HepG2 (cell line): ENCODE measurements around the gene NTRK2. TPM values are rescaled to one million over a fixed set of nuclear protein-coding genes. Genes with fewer than 3 reads are reported as not detected.

Experiments
- ATAC-seq: fragments of 200-7000 bp; cut with Tn5 transposase; 3 replicates; pipeline ENCODE4 v1.9.1; 2020; ENCODE audit warnings: mild to moderate bottlenecking, moderate library complexity
- BruUV-seq: library from RNA; stranded (reverse); fragments of 400-500 nt; replicated peaks from 2 replicates; lab custom pipeline; 2021; lab: Mats Ljungman, UMichigan
- CTCF ChIA-PET: fragments of 300-600 bp; formaldehyde crosslinking; extraction: SDS; loops from one replicate; lab custom pipeline; 2021; ENCODE audit warnings: low total read pairs, inconsistent platforms, low intra/inter-chr PET ratio; lab: Yijun Ruan, JAX
- POLR2A ChIA-PET: fragments of 350-600 bp; sonication (Branson Sonifier 250); formaldehyde crosslinking; loops from one replicate; lab custom pipeline; 2020; ENCODE audit warnings: antibody characterized with exemption, inconsistent platforms; lab: Yijun Ruan, JAX
- DNase-seq: peaks from one replicate; pipeline ENCODE4 v3.0.0-alpha.2; 2015; ENCODE audit warnings: low spot score
- FAIRE-seq: peaks from 3 replicates; lab custom pipeline; 2011; peaks lifted over from hg19 to GRCh38; lab: Jason Lieb, UNC
- H2AFZ ChIP-seq: one replicate; pipeline ENCODE4 v1.6.1; 2011; ENCODE audit warnings: low read length, inconsistent platforms
- H3K27ac ChIP-seq: fragments of 300-600 bp; 3 replicates; pipeline ENCODE4 v1.8.0; 2011; ENCODE audit warnings: mixed run types, mild to moderate bottlenecking, mixed read lengths, low read length, inconsistent platforms; ENCODE audit not compliant: insufficient read depth; ENCODE audit errors: extremely low read length
- H3K27me3 ChIP-seq, 2 experiments: fragments of 200-600 bp in 1 of 2; 2 replicates in 1 of 2; 3 replicates in 1 of 2; pipeline versions ENCODE4 v1.6.0 to v1.8.0; 2011; ENCODE audit warnings: low read length in 2 of 2, mild to moderate bottlenecking in 2 of 2, moderate library complexity in 2 of 2, inconsistent platforms in 1 of 2; ENCODE audit not compliant: insufficient read depth in 2 of 2, control insufficient read depth in 1 of 2
- H3K36me3 ChIP-seq, 2 experiments: fragments of 200-600 bp in 1 of 2; replicated peaks in 1 of 2; 2 replicates in 1 of 2; 3 replicates in 1 of 2; pipeline versions ENCODE4 v1.5.1 to v1.8.0; 2011; ENCODE audit warnings: low read length in 2 of 2, inconsistent platforms in 1 of 2; ENCODE audit not compliant: insufficient read depth in 2 of 2, control insufficient read depth in 1 of 2
- H3K4me1 ChIP-seq: 2 replicates; pipeline ENCODE4 v1.5.1; 2012; ENCODE audit warnings: low read length, inconsistent platforms; ENCODE audit not compliant: insufficient read depth
- H3K4me2 ChIP-seq: 2 replicates; pipeline ENCODE4 v1.6.0; 2011; ENCODE audit warnings: low read depth, low read length, inconsistent platforms
- H3K4me3 ChIP-seq, 3 experiments: fragments of 200-600 bp in 1 of 3; sonication (generic), shearing (Covaris generic) in 1 of 3; replicated peaks in 1 of 3; 2 replicates each; pipeline ENCODE4 v1.5.1; 2011 to 2016; ENCODE audit warnings: low read length in 3 of 3, inconsistent platforms in 2 of 3, low read depth in 2 of 3, mild to moderate bottlenecking in 2 of 3, control low read depth in 1 of 3, mixed read lengths in 1 of 3; ENCODE audit not compliant: insufficient read depth in 1 of 3
- H3K79me2 ChIP-seq: one replicate; pipeline ENCODE4 v1.6.1; 2011; ENCODE audit warnings: low read length, inconsistent platforms; ENCODE audit not compliant: insufficient read depth
- H3K9ac ChIP-seq: 2 replicates; pipeline ENCODE4 v1.6.0; 2011; ENCODE audit warnings: mild to moderate bottlenecking, low read depth, low read length, inconsistent platforms; ENCODE audit not compliant: insufficient read depth
- H3K9me3 ChIP-seq: 2 replicates; pipeline ENCODE4 v1.5.1; 2012; ENCODE audit warnings: mild to moderate bottlenecking, low read length
- H4K20me1 ChIP-seq: 2 replicates; pipeline ENCODE4 v1.6.0; 2011; ENCODE audit warnings: inconsistent platforms, mild to moderate bottlenecking, low read length, moderate library complexity; ENCODE audit not compliant: insufficient read depth
- ATM ChIP-seq: fragments of 450-650 bp; IDR thresholded peaks from 2 replicates; pipeline ENCODE4 v1.7.1; 2017; ENCODE audit warnings: mild to moderate bottlenecking, borderline replicate concordance
- DMTF1 ChIP-seq: sonication (generic); formaldehyde crosslinking; IDR thresholded peaks from 2 replicates; pipeline ENCODE4 v1.4.0; 2020; ENCODE audit warnings: mild to moderate bottlenecking, missing genetic modification reagents
- JDP2 ChIP-seq: sonication (generic); formaldehyde crosslinking; IDR thresholded peaks from 2 replicates; pipeline ENCODE4 v1.8.1; 2022; ENCODE audit warnings: missing genetic modification reagents, borderline replicate concordance
- KLF15 ChIP-seq: sonication (generic); formaldehyde crosslinking; IDR thresholded peaks from 2 replicates; pipeline ENCODE4 v1.8.1; 2023; ENCODE audit warnings: borderline replicate concordance, mild to moderate bottlenecking, inconsistent platforms, missing genetic modification reagents, mixed read lengths
- KMT2B ChIP-seq: IDR thresholded peaks from 2 replicates; pipeline ENCODE4 v1.6.1; 2016; ENCODE audit warnings: missing genetic modification reagents, missing compliant biosample characterization
- MATR3 ChIP-seq: sonication (generic); formaldehyde crosslinking; IDR thresholded peaks from 2 replicates; pipeline ENCODE4 v1.4.0; 2020; ENCODE audit warnings: missing genetic modification reagents
- NCOR1 ChIP-seq: fragments of 200-600 bp; sonication (generic); IDR thresholded peaks from 2 replicates; pipeline ENCODE4 v1.7.0; 2017; ENCODE audit warnings: antibody characterized with exemption, low read length, borderline replicate concordance
- NFYB ChIP-seq: sonication (generic); formaldehyde crosslinking; IDR thresholded peaks from 2 replicates; pipeline ENCODE4 v1.4.0; 2020; ENCODE audit warnings: missing genetic modification reagents
- PHF5A ChIP-seq: IDR thresholded peaks from one replicate; pipeline ENCODE4 v1.6.1; 2018; ENCODE audit warnings: low read depth, missing genetic modification reagents; ENCODE audit not compliant: unreplicated experiment
- POLR2AphosphoS5 ChIP-seq: IDR thresholded peaks from 2 replicates; pipeline ENCODE4 v1.6.1; 2012; ENCODE audit warnings: low read depth, low read length
- SRF ChIP-seq: IDR thresholded peaks from 2 replicates; pipeline ENCODE4 v1.6.1; 2011; ENCODE audit warnings: mild to moderate bottlenecking, low read depth, low read length, moderate library complexity
- TBX2 ChIP-seq: sonication (generic); formaldehyde crosslinking; IDR thresholded peaks from 2 replicates; pipeline ENCODE4 v1.5.0; 2020; ENCODE audit warnings: missing genetic modification reagents, mild to moderate bottlenecking, borderline replicate concordance
- ZBTB4 ChIP-seq: sonication (generic); formaldehyde crosslinking; IDR thresholded peaks from 2 replicates; pipeline ENCODE4 v1.4.0; 2020; ENCODE audit warnings: missing genetic modification reagents, mild to moderate bottlenecking, borderline replicate concordance
- ZMAT3 ChIP-seq: sonication (generic); formaldehyde crosslinking; conservative IDR thresholded peaks from 2 replicates; pipeline ENCODE4 v1.7.0; 2021; ENCODE audit warnings: missing genetic modification reagents
- ZNF326 ChIP-seq: sonication (generic); formaldehyde crosslinking; IDR thresholded peaks from 2 replicates; pipeline ENCODE4 v1.4.0; 2020; ENCODE audit warnings: missing genetic modification reagents, borderline replicate concordance
- ZNF691 ChIP-seq: sonication (generic); formaldehyde crosslinking; IDR thresholded peaks from 2 replicates; pipeline ENCODE4 v1.4.0; 2020; ENCODE audit warnings: missing genetic modification reagents, low read depth, mild to moderate bottlenecking, borderline replicate concordance
- ZNF703 ChIP-seq: sonication (generic); formaldehyde crosslinking; IDR thresholded peaks from 2 replicates; pipeline ENCODE4 v1.5.1; 2020; ENCODE audit warnings: missing genetic modification reagents, mild to moderate bottlenecking, moderate library complexity, borderline replicate concordance
- ZSCAN12 ChIP-seq: sonication (generic); formaldehyde crosslinking; IDR thresholded peaks from 2 replicates; pipeline ENCODE4 v1.9.0; 2021; ENCODE audit warnings: mild to moderate bottlenecking, missing genetic modification reagents
- WGBS: methylation state at CpG from one replicate; pipeline ENCODE4 v1.1.6; 2017; ENCODE audit warnings: low lambda C conversion rate; 5-methylcytosine and 5-hydroxymethylcytosine counted together
- in situ Hi-C: cut with HindIII; loops from 2 replicates; pipeline ENCODE4 v1.10.0; 2017; ENCODE audit warnings: low pct_unique_long_range_greater_than_20kb; ENCODE audit not compliant: extremely low pct_ligation_motif_present
- intact Hi-C: fragments of 100-400 bp; cut with micrococcal nuclease; formaldehyde crosslinking; loops from one replicate; pipeline ENCODE4 v1.10.0; 2022; ENCODE audit not compliant: unreplicated experiment
- polyA plus RNA-seq, 8 experiments: library from polyadenylated mRNA; depleted of rRNA in 3 of 8; stranded (reverse) in 7 of 8; unstranded in 1 of 8; fragments of >200 nt; fragmentation: Illumina TruSeq in 4 of 8; extraction: Trizol in 4 of 8; gene quantifications; 2 replicates each; pipeline versions ENCODE4 v1.2.1 to v1.2.3, GENCODE V29; 2011 to 2016; ENCODE audit warnings: low read depth in 4 of 8, missing spikeins in 1 of 8, mixed read lengths in 1 of 8; ENCODE audit not compliant: insufficient read depth in 1 of 8
- total RNA-seq, 5 experiments: library from RNA; depleted of rRNA; stranded (reverse); fragments of >200 nt; fragmentation: Illumina TruSeq; extraction: Trizol; gene quantifications; 2 replicates each; pipeline ENCODE4 v1.2.3, GENCODE V29; 2016; ENCODE audit warnings: low read depth in 1 of 5

Gene NTRK2
- total and polyA plus RNA-seq, 2 of the 13 experiments (the other 11 are each of a cell fraction or from before 2014, with no cell fraction given) = not detected

GRCh38 chr9:84862308-84862707 lies 192.8 kb downstream of the NTRK2 start (continued):
- TF ChIP-seq DMTF1 (CRISPR knock-in tag) = no peak

- POLR2A ChIA-PET = no interaction called here
- H3K27me3 ChIP-seq = 0 out of 5 replicates have a peak, but pooled peaks cover 0 to 6% of the 10 kb centered on the region in 2 experiments
- H3K27ac ChIP-seq = no peak overlapping the region
- 0% methylated on average over 2 of the region's 2 CpGs for WGBS
- no peaks in the 10 kb centered on the region for H3K36me3 ChIP-seq
- no peaks in the 10 kb centered on the region for H4K20me1 ChIP-seq
- H3K4me3 ChIP-seq = no peak overlapping the region
- H3K4me1 ChIP-seq = no peaks in the 10 kb centered on the region
- BruUV-seq = no TSS peak
- no peak for ATAC-seq
- H3K4me2 ChIP-seq = no peak overlapping the region
- no peaks in the 10 kb centered on the region for H3K9me3 ChIP-seq
- FAIRE-seq = no peak
- in situ Hi-C loops = no loop called here
- CTCF ChIA-PET = no interaction called here
- no peak for DNase-seq
- intact Hi-C loops = no loop called here
- no peak overlapping the region for H2AFZ ChIP-seq
- H3K79me2 ChIP-seq = no peaks in the 10 kb centered on the region
- H3K9ac ChIP-seq = no peak overlapping the region
- TF ChIP-seq ZSCAN12 (CRISPR knock-in tag) = no peak
- TF ChIP-seq ZNF703 (CRISPR knock-in tag) = no peak
- TF ChIP-seq KMT2B (CRISPR knock-in tag) = no peak
- TF ChIP-seq ZMAT3 (CRISPR knock-in tag) = no peak
- no peak for TF ChIP-seq PHF5A (CRISPR knock-in tag)
- TF ChIP-seq POLR2AphosphoS5 = no peak
- TF ChIP-seq NCOR1 = no peak
- no peak for TF ChIP-seq ZNF326 (CRISPR knock-in tag)
- TF ChIP-seq JDP2 (CRISPR knock-in tag) = no peak
- no peak for TF ChIP-seq TBX2 (CRISPR knock-in tag)
- TF ChIP-seq KLF15 (CRISPR knock-in tag) = no peak
- no peak for TF ChIP-seq MATR3 (CRISPR knock-in tag)
- TF ChIP-seq ZNF691 (CRISPR knock-in tag) = no peak
- no peak for TF ChIP-seq NFYB (CRISPR knock-in tag)
- TF ChIP-seq ATM = no peak
- TF ChIP-seq SRF = no peak
- TF ChIP-seq ZBTB4 (CRISPR knock-in tag) = no peak
Measured at GRCh38 chr9:84862810-84863287, 193.3 kb downstream of the NTRK2 start.
